Lung (tissue), 12 donors: ENCODE results near the gene ACTG1. TPM values are rescaled to one million over a fixed set of nuclear protein-coding genes. Genes with fewer than 3 reads are reported as not detected.

Experiments used
- ATAC-seq: fragments of 200-7000 bp; cut with Tn5 transposase; one replicate; pipeline ENCODE4 v1.9.1; 2020; ENCODE audit warnings: moderate number of reproducible peaks; ENCODE audit not compliant: insufficient read depth, low FRiP score
- DNase-seq, 3 donors: peaks; one replicate each; pipeline ENCODE4 v3.0.0-alpha.2; 2013 to 2017
- H3K27ac ChIP-seq, 2 donors: one replicate each; pipeline ENCODE4 v1.5.1; 2013; ENCODE audit warnings: mild to moderate bottlenecking in 2 of 2, moderate library complexity in 2 of 2, control low read depth in 1 of 2, inconsistent platforms in 1 of 2, low read depth in 1 of 2, low read length in 1 of 2
- H3K27me3 ChIP-seq, 3 donors: one replicate each; pipeline ENCODE4 v1.5.1; 2013; ENCODE audit warnings: low read length in 2 of 3; ENCODE audit not compliant: control insufficient read depth in 3 of 3, insufficient read depth in 3 of 3
- H3K36me3 ChIP-seq, 4 donors: one replicate each; pipeline ENCODE4 v1.5.1; 2013; ENCODE audit warnings: low read length in 4 of 4, mild to moderate bottlenecking in 1 of 4, moderate library complexity in 1 of 4; ENCODE audit not compliant: control insufficient read depth in 4 of 4, insufficient read depth in 4 of 4
- H3K4me1 ChIP-seq, 5 donors: one replicate each; pipeline ENCODE4 v1.5.1; 2013; ENCODE audit warnings: low read length in 5 of 5, mild to moderate bottlenecking in 2 of 5, moderate library complexity in 1 of 5; ENCODE audit not compliant: control insufficient read depth in 5 of 5, insufficient read depth in 5 of 5
- H3K4me3 ChIP-seq: one replicate; pipeline ENCODE4 v1.5.1; 2013; ENCODE audit warnings: mild to moderate bottlenecking, control low read depth, moderate library complexity
- H3K9ac ChIP-seq, 2 donors: one replicate each; pipeline ENCODE4 v1.5.1; 2013; ENCODE audit warnings: low read length in 2 of 2, control low read depth in 1 of 2; ENCODE audit not compliant: insufficient read depth in 1 of 2
- H3K9me3 ChIP-seq, 4 donors: one replicate each; pipeline ENCODE4 v1.5.1; 2013; ENCODE audit warnings: low read length in 3 of 4, mild to moderate bottlenecking in 1 of 4, moderate library complexity in 1 of 4; ENCODE audit not compliant: control insufficient read depth in 4 of 4, insufficient read depth in 3 of 4
- CTCF ChIP-seq: IDR thresholded peaks from 2 replicates; pipeline ENCODE4 v1.5.1; 2012; ENCODE audit warnings: mild to moderate bottlenecking; ENCODE audit errors: control extremely low read depth, extremely low read depth
- WGBS, 2 donors: extraction: QIAGEN DNeasy Blood & Tissue Kit; methylation state at CpG; one replicate each; pipeline ENCODE4 v1.1.7; 2013; 5-methylcytosine and 5-hydroxymethylcytosine counted together
- polyA plus RNA-seq, 2 donors: library from polyadenylated mRNA; stranded (reverse); fragments of 200-250 nt; gene quantifications; one replicate each; pipeline ENCODE4 v1.2.1, GENCODE V29; 2013
- total RNA-seq, 2 donors: library from RNA; depleted of rRNA in 1 of 2; stranded (reverse); fragments of >200 nt in 1 of 2; gene quantifications; one replicate each; pipeline ENCODE4 v1.2.1, GENCODE V29; 2014 to 2021
- donor health status: control.
- donor health status: control.
- donor health status: Bipolar disorder and iron deficiency.
- donor health status: healthy.
- donor health status: DM: yes; HTN: yes; CAD: no.

Gene ACTG1
- total and polyA plus RNA-seq, 4 donors: 1,461 to 4,301 (median 3,063) TPM

- Histone ChIP-seq H3K27me3 (no peaks in the 10 kb centered on the region), H3K4me3 (no peak overlapping the region), H3K27ac (no peak overlapping the region), H3K9me3 (peaks cover 0 to 4% (median 0%) of the 10 kb centered on the region in 4 donors), H3K36me3 (no peaks in the 10 kb centered on the region), H3K9ac (no peak overlapping the region), H3K4me1 (peaks cover 0 to 12% (median 0%) of the 10 kb centered on the region in 5 donors)
- TF ChIP-seq CTCF: no peak
- DNase-seq: peak in 2 of 3 donors; percentile 59 to 60
- ATAC-seq: no peak
- WGBS, 2 donors: 86% methylated on average over 28 of the region's 28 CpGs
These were observed 40.7 kb downstream of the ACTG1 start for GRCh38 chr17:81471818-81472456.

GRCh38 chr17:81470944-81471817 lies 41.4 kb downstream of the ACTG1 start:
- no peaks in the 10 kb centered on the region for H3K9me3 ChIP-seq
- no peak overlapping the region for H3K4me3 ChIP-seq
- no peak overlapping the region for H3K9ac ChIP-seq
- DNase-seq (no peak), ATAC-seq (no peak)
- no peaks in the 10 kb centered on the region for H3K27me3 ChIP-seq
- peaks cover 0 to 12% (median 0%) of the 10 kb centered on the region in 5 donors for H3K4me1 ChIP-seq
- no peak for TF ChIP-seq CTCF
- H3K27ac ChIP-seq: no peak overlapping the region
- H3K36me3 ChIP-seq: no peaks in the 10 kb centered on the region
- WGBS, 2 donors: 77 to 78% methylated on average over 14 of the region's 14 CpGs

GRCh38 chr17:81470270-81470943 lies 42.2 kb downstream of the ACTG1 start:
- TF ChIP-seq CTCF: no peak
- H3K9ac ChIP-seq: no peak overlapping the region
- 77 to 85% methylated on average over 9 of the region's 9 CpGs for WGBS, 2 donors

More at GRCh38 chr17:81470270-81470943, 42.2 kb downstream of the ACTG1 start:
- Histone ChIP-seq H3K4me1 (peaks cover 0 to 12% (median 0%) of the 10 kb centered on the region in 5 donors), H3K4me3 (no peak overlapping the region), H3K27me3 (no peaks in the 10 kb centered on the region), H3K36me3 (no peaks in the 10 kb centered on the region), H3K27ac (no peak overlapping the region), H3K9me3 (no peaks in the 10 kb centered on the region)
- DNase-seq (no peak), ATAC-seq (no peak)
